GM18861 (cell line): ENCODE data around the gene SMOC2.
"Not testable (repeated sequence)": the region's sequence is repeated elsewhere in the genome, so short reads cannot be mapped to it uniquely, and the experiment has no call there.

Experiments used
- ATAC-seq: cut with Tn5 transposase; IDR thresholded peaks from one replicate; pipeline ENCODE4 v1.9.1; 2021; ENCODE audit not compliant: unreplicated experiment

SMOC2 gene

DNA sequence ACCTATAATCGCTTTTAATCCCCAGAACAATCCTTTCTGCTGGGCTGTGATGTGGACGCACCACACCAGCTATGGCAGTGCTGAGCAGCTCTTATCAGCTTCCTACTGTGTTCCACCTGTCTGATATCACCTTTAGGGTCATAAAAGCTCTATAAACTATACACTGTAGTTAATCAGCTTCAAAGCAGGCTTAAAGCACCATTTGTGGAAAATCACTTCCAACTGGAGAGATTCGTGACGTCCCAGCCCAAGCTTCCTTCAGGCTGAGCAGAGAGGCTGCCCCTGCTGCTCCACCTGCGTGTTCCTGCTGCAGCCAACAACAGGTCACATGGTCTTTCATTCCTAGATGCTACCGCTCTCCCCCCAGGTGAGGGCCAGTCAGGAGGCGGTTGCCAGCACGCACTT is 156.5 kb downstream of the SMOC2 start:
- no peak for ATAC-seq

GRCh38 chr6:168598251-168599117 is 157.5 kb downstream of the SMOC2 start:
- ATAC-seq: no peak

GRCh38 chr6:168599118-168599494 is 158.1 kb downstream of the SMOC2 start:
- no peak for ATAC-seq

DNA sequence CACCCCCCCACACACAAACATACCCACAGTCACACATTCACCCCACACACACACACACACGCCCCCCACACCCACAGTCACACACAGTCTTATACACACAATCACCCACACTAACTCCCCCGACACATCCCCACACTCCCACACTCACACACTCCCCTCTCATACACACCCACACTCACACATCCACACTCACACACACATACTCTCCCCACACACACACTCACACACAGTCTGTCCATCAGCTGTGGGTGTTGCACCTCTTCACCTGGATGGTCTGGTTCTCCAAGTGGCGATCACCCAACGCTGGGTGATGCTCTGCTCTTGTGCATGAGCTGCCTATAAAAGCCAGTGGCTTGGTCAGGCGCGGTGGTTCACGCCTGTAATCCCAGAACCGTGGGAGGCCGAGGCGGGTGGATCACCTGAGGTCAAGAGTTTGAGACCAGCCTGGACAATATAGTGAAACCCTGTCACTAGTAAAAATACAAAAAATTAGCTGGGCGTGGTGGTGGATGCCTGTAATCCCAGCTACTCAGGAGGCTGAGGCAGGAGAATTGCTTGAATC is 158.9 kb downstream of the SMOC2 start:
- no peak for ATAC-seq

DNA sequence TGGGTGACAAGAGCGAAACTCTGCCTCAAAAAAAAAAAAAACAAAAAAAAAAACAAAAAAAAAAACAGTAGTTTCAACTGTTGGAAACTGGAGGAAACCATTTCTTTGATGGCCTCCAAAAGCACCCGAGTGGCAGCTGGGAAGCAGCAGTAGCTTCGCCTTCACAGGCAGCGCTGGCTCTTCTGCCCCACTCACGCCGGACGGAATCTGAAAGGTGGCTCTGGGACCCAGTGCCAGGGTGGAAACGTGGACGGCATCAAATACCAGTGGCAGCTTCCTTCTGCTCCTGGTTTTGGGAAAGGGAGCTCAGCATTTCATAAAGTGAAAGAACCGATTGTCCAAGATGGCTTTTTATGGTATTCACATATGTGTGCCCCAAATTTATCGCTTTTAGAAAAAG is 159.4 kb downstream of the SMOC2 start:
- no peak for ATAC-seq

DNA sequence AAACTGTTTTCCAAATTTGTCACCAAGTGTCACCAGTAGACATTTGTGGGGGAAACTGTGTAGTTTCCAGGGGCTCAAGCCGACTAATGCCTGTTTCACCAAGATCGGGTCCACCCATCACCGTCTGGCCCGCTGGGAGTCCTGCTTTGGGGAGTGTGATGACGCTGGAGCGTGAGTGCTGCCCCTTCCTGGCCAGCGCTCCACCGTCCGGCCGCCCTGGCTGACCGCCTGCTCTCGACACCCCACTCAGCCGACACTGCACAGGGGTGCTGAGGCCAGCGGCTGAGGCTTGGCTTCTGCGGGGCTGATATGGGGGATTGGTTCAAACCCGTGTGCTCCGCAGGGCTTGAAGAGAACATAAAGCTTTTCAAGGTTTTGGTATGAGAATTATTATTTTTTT is 160.1 kb downstream of the SMOC2 start:
- no peak for ATAC-seq

DNA sequence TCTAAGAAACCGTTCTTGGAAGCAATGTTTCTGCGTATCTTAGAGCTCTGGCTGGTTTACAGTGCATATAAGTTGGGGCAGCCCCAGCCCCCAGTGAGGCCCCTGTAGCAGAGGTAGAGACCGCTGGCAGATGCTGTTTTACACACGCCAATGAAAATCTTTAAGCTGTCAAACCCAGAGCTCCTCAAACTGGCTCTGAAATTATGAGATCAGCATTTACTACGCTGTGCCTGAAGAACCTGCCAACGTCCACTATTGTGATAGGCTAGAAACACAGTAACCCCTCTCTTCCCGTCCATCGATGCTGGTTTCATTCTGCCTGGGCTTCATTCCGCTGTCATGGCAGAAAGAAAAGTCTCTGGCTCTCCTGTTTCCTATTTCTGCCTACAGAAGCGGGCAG is 160.6 kb downstream of the SMOC2 start:
- no peak for ATAC-seq

GRCh38 chr6:168602576-168602975 is 161.6 kb downstream of the SMOC2 start:
- no peak for ATAC-seq

DNA sequence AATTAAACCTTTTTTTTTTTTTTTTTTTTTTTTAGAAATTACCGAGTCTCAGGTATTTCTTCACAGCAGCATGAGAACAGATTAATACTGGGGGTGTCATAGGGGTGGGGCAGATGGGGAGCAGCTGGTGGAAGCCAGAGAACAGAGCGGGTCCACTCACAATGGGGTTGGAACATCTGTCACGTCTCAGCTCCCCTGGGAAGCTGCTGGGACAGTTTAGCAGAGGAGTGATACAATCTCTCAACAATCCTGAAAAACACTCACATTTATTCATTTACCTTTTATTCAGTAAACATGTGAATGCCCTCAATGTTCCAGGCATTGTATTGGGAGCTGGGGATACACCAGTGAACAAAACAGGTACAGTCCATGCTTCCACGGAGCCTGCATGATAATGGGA is 162.2 kb downstream of the SMOC2 start:
- ATAC-seq: no peak

- no peak for ATAC-seq
Observed at GRCh38 chr6:168605964-168606363, 165.0 kb downstream of the SMOC2 start.

GRCh38 chr6:168606722-168607121 is 165.7 kb downstream of the SMOC2 start:
- ATAC-seq: no peak

GRCh38 chr6:168607272-168608112 is 166.5 kb downstream of the SMOC2 start:
- ATAC-seq: no peak

GRCh38 chr6:168608113-168608400 is 167.1 kb downstream of the SMOC2 start:
- no peak for ATAC-seq

DNA sequence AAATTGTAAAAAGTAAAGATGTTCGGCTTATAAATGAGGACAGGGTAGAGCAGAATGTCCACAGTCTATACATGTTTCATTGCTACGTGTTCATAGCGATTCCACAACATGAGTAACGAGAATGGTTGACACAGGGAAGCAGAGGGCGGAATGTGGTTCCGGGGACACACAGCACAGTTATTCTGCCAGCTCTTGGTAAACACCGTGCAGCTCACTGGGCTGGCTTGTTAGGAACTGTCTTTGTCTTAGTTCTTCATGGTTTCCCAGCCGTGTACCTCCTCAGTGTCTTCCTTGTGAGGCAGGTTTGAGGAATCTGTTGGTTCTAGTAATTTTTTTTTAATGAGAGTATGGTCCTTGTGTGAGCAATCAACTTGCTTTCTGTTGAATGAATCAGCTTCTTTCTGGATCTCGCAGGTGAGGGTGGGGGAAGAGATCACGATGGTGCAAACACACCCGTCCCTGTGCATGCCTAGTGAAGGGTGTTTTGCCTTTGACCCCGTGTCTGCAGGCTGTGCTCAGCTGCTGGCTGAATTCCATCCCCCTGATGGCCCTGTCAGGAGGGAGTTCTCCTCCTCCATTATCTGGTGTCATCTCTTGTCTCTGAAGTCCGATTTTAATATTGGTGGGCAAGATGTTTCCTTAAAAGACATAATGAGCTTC is 168.2 kb downstream of the SMOC2 start:
- ATAC-seq: no peak

- ATAC-seq: no peak
Observed at GRCh38 chr6:168609914-168610490, 169.0 kb downstream of the SMOC2 start.

- ATAC-seq: not testable (repeated sequence)
Observed at GRCh38 chr6:168610966-168611365, 170.0 kb downstream of the SMOC2 start.

GRCh38 chr6:168611691-168612090 is 170.7 kb downstream of the SMOC2 start:
- ATAC-seq: no peak

- ATAC-seq: no peak
Observed at GRCh38 chr6:168612586-168612985, 171.6 kb downstream of the SMOC2 start.

GRCh38 chr6:168615837-168616236 is 174.9 kb downstream of the SMOC2 start:
- ATAC-seq: no peak

GRCh38 chr6:168616816-168617765 is 176.1 kb downstream of the SMOC2 start:
- no peak for ATAC-seq
